KOPT-K1 (cell line): ENCODE measurements around the gene TRPM3.

Experiments used
- H3K27ac ChIP-seq: fragments of 200-600 bp; sonication (generic); 2 replicates; pipeline ENCODE4 v1.5.1; 2016; ENCODE audit warnings: antibody characterized with exemption, mild to moderate bottlenecking, low read depth, low read length; ENCODE audit not compliant: poor library complexity, severe bottlenecking
- H3K36me3 ChIP-seq: fragments of 200-600 bp; sonication (generic); 2 replicates; pipeline ENCODE4 v1.5.1; 2017; ENCODE audit warnings: antibody characterized with exemption, mild to moderate bottlenecking, low read length, moderate library complexity; ENCODE audit not compliant: insufficient read depth
- H3K9me3 ChIP-seq: fragments of 200-600 bp; sonication (generic); 2 replicates; pipeline ENCODE4 v1.5.1; 2017; ENCODE audit warnings: antibody characterized with exemption, low read length, mild to moderate bottlenecking; ENCODE audit not compliant: insufficient read depth, poor library complexity, severe bottlenecking

The TRPM3 gene

GRCh38 chr9:70840266-70840665 is 281.2 kb downstream of the TRPM3 start:
- Histone ChIP-seq H3K9me3 (no peaks in the 10 kb centered on the region), H3K36me3 (no peaks in the 10 kb centered on the region), H3K27ac (no peak overlapping the region)

- Histone ChIP-seq H3K9me3 (no peaks in the 10 kb centered on the region), H3K27ac (no peak overlapping the region), H3K36me3 (no peaks in the 10 kb centered on the region)
Observed at GRCh38 chr9:70835323-70835722, 286.1 kb downstream of the TRPM3 start.

- H3K36me3 ChIP-seq, result no peaks in the 10 kb centered on the region
- no peaks in the 10 kb centered on the region for H3K9me3 ChIP-seq
- no peak overlapping the region for H3K27ac ChIP-seq
Observed at GRCh38 chr9:70832492-70832891, 288.9 kb downstream of the TRPM3 start.

GRCh38 chr9:70830618-70831017 is 290.8 kb downstream of the TRPM3 start:
- H3K27ac ChIP-seq, result no peak overlapping the region
- no peaks in the 10 kb centered on the region for H3K36me3 ChIP-seq
- no peaks in the 10 kb centered on the region for H3K9me3 ChIP-seq

GRCh38 chr9:70829591-70830265 is 291.7 kb downstream of the TRPM3 start:
- Histone ChIP-seq H3K27ac (no peak overlapping the region), H3K36me3 (no peaks in the 10 kb centered on the region), H3K9me3 (no peaks in the 10 kb centered on the region)

- Histone ChIP-seq H3K36me3 (no peaks in the 10 kb centered on the region), H3K9me3 (no peaks in the 10 kb centered on the region), H3K27ac (no peak overlapping the region)
Observed at GRCh38 chr9:70826562-70826961, 294.9 kb downstream of the TRPM3 start.

GRCh38 chr9:70823284-70823683 is 298.1 kb downstream of the TRPM3 start:
- no peaks in the 10 kb centered on the region for H3K36me3 ChIP-seq
- H3K27ac ChIP-seq, result no peak overlapping the region
- no peaks in the 10 kb centered on the region for H3K9me3 ChIP-seq

- no peaks in the 10 kb centered on the region for H3K36me3 ChIP-seq
- no peak overlapping the region for H3K27ac ChIP-seq
- no peaks in the 10 kb centered on the region for H3K9me3 ChIP-seq
Observed at GRCh38 chr9:70817311-70817710, 304.1 kb downstream of the TRPM3 start.

GRCh38 chr9:70816891-70817290 is 304.5 kb downstream of the TRPM3 start:
- Histone ChIP-seq H3K9me3 (no peaks in the 10 kb centered on the region), H3K36me3 (no peaks in the 10 kb centered on the region), H3K27ac (no peak overlapping the region)

GRCh38 chr9:70816316-70816715 is 305.1 kb downstream of the TRPM3 start:
- Histone ChIP-seq H3K36me3 (no peaks in the 10 kb centered on the region), H3K9me3 (no peaks in the 10 kb centered on the region), H3K27ac (no peak overlapping the region)

- H3K27ac ChIP-seq, result no peak overlapping the region
Observed at GRCh38 chr9:70814597-70814996, 306.8 kb downstream of the TRPM3 start.

GRCh38 chr9:70813141-70813540 is 308.3 kb downstream of the TRPM3 start:
- Histone ChIP-seq H3K36me3 (no peaks in the 10 kb centered on the region), H3K27ac (no peak overlapping the region), H3K9me3 (no peaks in the 10 kb centered on the region)

More at GRCh38 chr9:70814597-70814996, 306.8 kb downstream of the TRPM3 start:
- Histone ChIP-seq H3K36me3 (no peaks in the 10 kb centered on the region), H3K9me3 (no peaks in the 10 kb centered on the region)

GRCh38 chr9:70811638-70812037 is 309.8 kb downstream of the TRPM3 start:
- no peaks in the 10 kb centered on the region for H3K9me3 ChIP-seq
- no peaks in the 10 kb centered on the region for H3K36me3 ChIP-seq
- no peak overlapping the region for H3K27ac ChIP-seq

GRCh38 chr9:70806875-70807274 is 314.5 kb downstream of the TRPM3 start:
- no peaks in the 10 kb centered on the region for H3K9me3 ChIP-seq
- H3K36me3 ChIP-seq, result no peaks in the 10 kb centered on the region
- H3K27ac ChIP-seq, result no peak overlapping the region

GRCh38 chr9:70805949-70806348 is 315.5 kb downstream of the TRPM3 start:
- Histone ChIP-seq H3K36me3 (no peaks in the 10 kb centered on the region), H3K27ac (no peak overlapping the region), H3K9me3 (no peaks in the 10 kb centered on the region)

GRCh38 chr9:70802758-70803436 is 318.5 kb downstream of the TRPM3 start:
- Histone ChIP-seq H3K9me3 (no peaks in the 10 kb centered on the region), H3K27ac (no peak overlapping the region), H3K36me3 (no peaks in the 10 kb centered on the region)
